Mesothelial cell of epicardium (in vitro differentiated cells): ENCODE measurements around the gene TRIM60. TPM values are rescaled to one million over a fixed set of nuclear protein-coding genes. Genes with fewer than 3 reads are reported as not detected.
"Not testable (repeated sequence)": the region's sequence is repeated elsewhere in the genome, so short reads cannot be mapped to it uniquely, and the experiment has no call there.

Experiments
- DNase-seq, 2 experiments: peaks; one replicate each; pipeline ENCODE4 v3.0.0; 2021; ENCODE audit warnings: low spot score in 2 of 2; ENCODE audit not compliant: unreplicated experiment in 2 of 2
- H3K27ac Mint-ChIP-seq: 2 replicates; pipeline ENCODE4 v1.8.0; 2021; ENCODE audit warnings: mixed read lengths
- H3K27me3 Mint-ChIP-seq: 2 replicates; pipeline ENCODE4 v1.8.0; 2021; ENCODE audit warnings: low read depth, mixed read lengths
- H3K36me3 Mint-ChIP-seq: 2 replicates; pipeline ENCODE4 v1.8.0; 2021; ENCODE audit warnings: mixed read lengths
- H3K4me1 Mint-ChIP-seq: 2 replicates; pipeline ENCODE4 v1.8.0; 2021; ENCODE audit warnings: mixed read lengths
- H3K4me3 Mint-ChIP-seq: 2 replicates; pipeline ENCODE4 v1.8.0; 2021; ENCODE audit warnings: mild to moderate bottlenecking, moderate library complexity, mixed read lengths
- H3K9me3 Mint-ChIP-seq: 2 replicates; pipeline ENCODE4 v1.8.0; 2021; ENCODE audit warnings: mixed read lengths
- total RNA-seq: library from RNA; stranded (reverse); gene quantifications from 3 replicates; pipeline ENCODE4 v1.2.1, GENCODE V29; 2021
- TF ChIP-seq, protein P1 (sequence below): fragments of 200-600 bp; sonication (generic); IDR thresholded peaks from one replicate; pipeline ENCODE4 v1.5.0; 2021; ENCODE audit warnings: antibody characterized with exemption; ENCODE audit not compliant: unreplicated experiment

The TRIM60 gene
- total RNA-seq, 1 donor from 2014 or later = not detected

DNA sequence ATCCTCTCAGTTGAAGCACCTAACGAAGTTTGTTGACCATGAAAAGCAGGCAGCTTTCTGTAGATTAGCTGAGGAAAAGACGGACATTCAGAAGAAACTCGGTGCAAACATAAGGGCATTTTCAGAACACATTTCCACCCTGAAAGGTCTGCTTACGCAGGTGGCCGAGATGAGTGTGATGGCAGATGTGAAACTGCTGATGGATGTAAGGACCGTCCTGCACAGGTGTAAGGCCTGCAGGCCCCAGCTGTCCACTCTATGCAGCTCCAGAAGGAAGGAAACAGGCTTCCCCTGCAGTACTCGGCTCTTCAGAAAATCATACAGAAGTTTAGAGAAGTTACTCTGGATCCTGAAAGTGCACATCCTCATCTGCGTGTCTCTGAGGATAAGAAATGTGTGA is 20.8 kb upstream of the TRIM60 start:
- Mint-ChIP-seq H3K27ac (no peak overlapping the region), H3K4me1 (no peaks in the 10 kb centered on the region), H3K27me3 (peaks cover 3% of the 10 kb centered on the region), H3K4me3 (no peak overlapping the region), H3K36me3 (no peaks in the 10 kb centered on the region), H3K9me3 (no peaks in the 10 kb centered on the region)
- DNase-seq = no peak
- TF ChIP-seq, protein P1, sequence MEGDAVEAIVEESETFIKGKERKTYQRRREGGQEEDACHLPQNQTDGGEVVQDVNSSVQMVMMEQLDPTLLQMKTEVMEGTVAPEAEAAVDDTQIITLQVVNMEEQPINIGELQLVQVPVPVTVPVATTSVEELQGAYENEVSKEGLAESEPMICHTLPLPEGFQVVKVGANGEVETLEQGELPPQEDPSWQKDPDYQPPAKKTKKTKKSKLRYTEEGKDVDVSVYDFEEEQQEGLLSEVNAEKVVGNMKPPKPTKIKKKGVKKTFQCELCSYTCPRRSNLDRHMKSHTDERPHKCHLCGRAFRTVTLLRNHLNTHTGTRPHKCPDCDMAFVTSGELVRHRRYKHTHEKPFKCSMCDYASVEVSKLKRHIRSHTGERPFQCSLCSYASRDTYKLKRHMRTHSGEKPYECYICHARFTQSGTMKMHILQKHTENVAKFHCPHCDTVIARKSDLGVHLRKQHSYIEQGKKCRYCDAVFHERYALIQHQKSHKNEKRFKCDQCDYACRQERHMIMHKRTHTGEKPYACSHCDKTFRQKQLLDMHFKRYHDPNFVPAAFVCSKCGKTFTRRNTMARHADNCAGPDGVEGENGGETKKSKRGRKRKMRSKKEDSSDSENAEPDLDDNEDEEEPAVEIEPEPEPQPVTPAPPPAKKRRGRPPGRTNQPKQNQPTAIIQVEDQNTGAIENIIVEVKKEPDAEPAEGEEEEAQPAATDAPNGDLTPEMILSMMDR = no peak

DNA sequence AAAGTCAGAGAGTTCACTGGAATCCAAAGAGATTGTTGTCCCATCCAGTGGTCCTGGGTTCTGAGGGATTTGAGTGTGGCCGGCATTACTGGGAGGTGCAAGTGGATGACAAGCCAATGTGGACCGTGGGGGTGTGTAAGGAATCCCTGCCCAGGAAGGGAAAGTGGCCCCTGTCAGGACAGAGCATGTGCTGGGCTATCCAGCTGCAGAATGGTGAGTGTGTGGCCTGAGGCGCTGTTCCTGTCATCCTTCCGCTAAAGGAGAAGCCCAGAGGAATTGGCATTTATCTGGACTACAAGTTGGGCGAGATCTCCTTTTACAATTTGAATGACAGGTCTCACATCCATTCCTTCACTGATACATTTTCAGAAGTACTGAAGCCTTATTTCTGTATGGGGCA is 20.4 kb upstream of the TRIM60 start:
- H3K4me1 Mint-ChIP-seq = no peaks in the 10 kb centered on the region
- H3K4me3 Mint-ChIP-seq = no peak overlapping the region
- H3K9me3 Mint-ChIP-seq = no peaks in the 10 kb centered on the region
- H3K27me3 Mint-ChIP-seq = peaks cover 3% of the 10 kb centered on the region
- H3K27ac Mint-ChIP-seq = no peak overlapping the region
- TF ChIP-seq, protein P1 = no peak
- H3K36me3 Mint-ChIP-seq = no peaks in the 10 kb centered on the region
- no peak for DNase-seq

DNA sequence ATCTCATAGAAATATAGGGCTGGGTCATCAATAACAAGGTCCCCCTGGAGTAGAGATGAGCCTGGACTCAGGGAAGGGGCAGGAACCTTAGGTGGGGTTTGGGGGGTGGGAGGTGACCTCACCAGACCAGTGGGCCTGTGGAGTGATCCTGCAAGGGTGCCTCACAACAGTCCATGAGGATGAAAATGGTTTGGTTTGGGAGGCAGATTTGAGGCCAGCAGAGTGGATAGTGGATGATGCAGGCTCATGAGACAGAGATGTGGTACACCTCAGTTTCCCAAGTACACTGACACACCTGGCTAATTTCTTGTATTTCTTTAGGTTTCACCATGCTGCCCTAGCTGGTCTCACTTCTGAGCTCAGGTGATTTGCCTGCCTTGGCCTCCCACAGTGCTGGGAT is 18.1 kb upstream of the TRIM60 start:
- Mint-ChIP-seq H3K36me3 (no peaks in the 10 kb centered on the region), H3K4me3 (no peak overlapping the region), H3K9me3 (no peaks in the 10 kb centered on the region), H3K4me1 (no peaks in the 10 kb centered on the region), H3K27me3 (peaks cover 3% of the 10 kb centered on the region), H3K27ac (no peak overlapping the region)
- no peak for DNase-seq
- TF ChIP-seq, protein P1 = no peak

DNA sequence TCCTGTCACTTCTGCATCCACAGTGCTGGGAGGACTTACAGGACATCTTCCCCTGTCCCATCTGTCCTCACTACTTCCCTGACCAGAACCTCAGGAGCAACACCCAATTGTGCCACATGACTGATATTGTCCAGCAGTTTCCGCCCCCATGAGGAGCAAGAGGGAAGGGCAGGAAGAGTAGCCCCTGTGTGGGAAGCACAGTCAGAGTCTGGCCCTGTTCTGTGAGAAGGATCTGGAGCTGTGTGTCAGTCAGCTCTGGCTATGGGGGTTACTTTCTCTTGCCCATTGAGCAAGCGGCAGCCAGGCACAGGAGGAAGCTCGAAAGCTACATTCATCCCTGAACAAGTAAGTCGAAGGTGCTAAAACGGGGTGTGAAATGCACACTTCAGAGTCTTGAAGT is 14.8 kb upstream of the TRIM60 start:
- H3K27me3 Mint-ChIP-seq = no peaks in the 10 kb centered on the region
- H3K27ac Mint-ChIP-seq = no peak overlapping the region
- TF ChIP-seq, protein P1 = no peak
- no peaks in the 10 kb centered on the region for H3K4me1 Mint-ChIP-seq
- H3K36me3 Mint-ChIP-seq = no peaks in the 10 kb centered on the region
- H3K9me3 Mint-ChIP-seq = no peaks in the 10 kb centered on the region
- no peak for DNase-seq
- H3K4me3 Mint-ChIP-seq = no peak overlapping the region

DNA sequence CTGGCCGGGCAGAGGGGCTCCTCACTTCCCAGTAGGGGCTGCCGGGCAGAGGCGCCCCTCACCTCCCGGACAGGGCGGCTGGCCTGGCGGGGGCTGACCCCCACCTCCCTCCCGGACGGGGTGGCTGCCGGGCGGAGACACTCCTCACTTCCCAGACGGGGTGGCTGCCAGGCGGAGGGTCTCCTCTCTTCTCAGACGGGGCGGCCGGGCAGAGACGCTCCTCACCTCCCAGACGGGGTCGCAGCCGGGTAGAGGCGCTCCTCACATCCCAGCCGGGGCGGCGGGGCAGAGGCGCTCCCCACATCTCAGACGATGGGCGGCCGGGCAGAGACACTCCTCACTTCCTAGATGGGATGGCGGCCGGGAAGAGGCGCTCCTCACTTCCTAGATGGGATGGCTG is 11.8 kb upstream of the TRIM60 start:
- not testable (repeated sequence) for H3K9me3 Mint-ChIP-seq, H3K36me3 Mint-ChIP-seq, H3K27ac Mint-ChIP-seq, H3K4me3 Mint-ChIP-seq, H3K4me1 Mint-ChIP-seq, H3K27me3 Mint-ChIP-seq, DNase-seq

DNA sequence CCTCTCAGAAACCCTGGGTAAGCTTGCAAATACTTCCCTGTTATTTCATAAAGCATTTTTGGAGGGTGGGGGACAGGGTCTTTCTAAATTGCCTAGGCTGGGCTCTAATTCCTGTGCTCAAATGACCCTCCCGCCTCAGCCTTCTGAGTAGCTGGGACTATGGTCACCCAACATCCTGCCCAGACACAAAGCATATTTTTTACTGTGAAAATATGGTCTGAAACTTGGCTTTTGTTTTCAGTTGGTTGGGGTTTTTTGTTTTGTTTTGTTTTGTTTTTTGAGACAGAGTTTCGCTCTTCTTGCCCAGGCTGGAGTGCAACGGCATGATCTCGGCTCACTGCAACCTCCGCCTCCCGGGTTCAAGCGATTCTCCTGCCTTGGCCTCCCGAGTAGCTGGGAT is 6.0 kb upstream of the TRIM60 start:
- not testable (repeated sequence) for H3K36me3 Mint-ChIP-seq, H3K9me3 Mint-ChIP-seq, H3K4me3 Mint-ChIP-seq, H3K4me1 Mint-ChIP-seq, DNase-seq, H3K27me3 Mint-ChIP-seq, H3K27ac Mint-ChIP-seq

DNA sequence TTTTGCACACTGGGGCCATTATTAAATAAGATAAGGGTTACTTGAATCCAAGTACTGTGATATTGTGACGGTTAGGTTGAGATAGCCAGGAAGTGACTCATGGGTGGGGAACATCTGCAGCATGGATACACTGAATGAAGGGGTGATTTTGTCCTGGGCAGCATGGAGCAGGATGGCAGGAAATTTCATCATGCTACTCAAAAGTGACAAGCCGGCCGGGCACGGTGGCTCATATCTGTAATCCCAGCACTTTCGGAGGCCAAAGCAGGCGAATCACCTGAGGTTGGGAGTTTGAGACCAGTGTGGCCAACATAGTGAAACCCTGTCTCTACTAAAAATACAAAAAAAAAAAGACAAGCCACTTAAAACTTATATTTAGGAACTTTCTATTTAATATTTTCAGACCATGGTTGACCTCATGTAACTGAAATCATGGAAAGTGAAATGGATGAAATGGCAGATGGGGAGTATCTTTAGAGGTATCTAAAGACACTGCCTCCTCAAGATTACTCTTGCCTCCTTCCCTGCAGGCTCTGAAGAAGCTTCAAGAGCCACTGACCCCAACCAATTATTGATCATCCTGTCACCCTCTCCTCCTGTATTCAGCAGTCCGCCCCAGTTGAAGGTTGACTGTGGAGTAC is 3.9 kb upstream of the TRIM60 start:
- H3K9me3 Mint-ChIP-seq = no peaks in the 10 kb centered on the region

More for the DNA sequence above, 3.9 kb upstream of the TRIM60 start:
- no peak overlapping the region for H3K27ac Mint-ChIP-seq
- no peaks in the 10 kb centered on the region for H3K36me3 Mint-ChIP-seq
- H3K4me1 Mint-ChIP-seq = no peaks in the 10 kb centered on the region
- TF ChIP-seq, protein P1 = no peak
- no peaks in the 10 kb centered on the region for H3K27me3 Mint-ChIP-seq
- H3K4me3 Mint-ChIP-seq = no peak overlapping the region
- no peak for DNase-seq
